Lung microvascular endothelial cell (primary cell): Measurements from ENCODE around the gene TAF11L3. TPM values are rescaled to one million over a fixed set of nuclear protein-coding genes. Genes with fewer than 3 reads are reported as not detected.

Source experiments
- total RNA-seq: library from RNA; depleted of rRNA; stranded (reverse); fragments of >200 nt; gene quantifications from 2 replicates; pipeline ENCODE4 v1.2.1, GENCODE V29; 2014

TAF11L3 gene
- total RNA-seq, 1 donor from 2014 or later = not detected

Other genes starting within 250 kb of the TAF11L3 start
- not detected in 2 replicates for gene TAF11L2, start 20.1 kb upstream of the TAF11L3 start, total RNA-seq
- gene TAF11L4, start 3.4 kb downstream of the TAF11L3 start, total RNA-seq = not detected in 2 replicates
- not detected in 2 replicates for gene TAF11L5, start 6.9 kb downstream of the TAF11L3 start, total RNA-seq
- not detected in 2 replicates for gene TAF11L6, start 10.3 kb downstream of the TAF11L3 start, total RNA-seq
- not detected in 2 replicates for gene TAF11L7, start 67.4 kb downstream of the TAF11L3 start, total RNA-seq
- gene TAF11L8, start 72.6 kb downstream of the TAF11L3 start, total RNA-seq = not detected in 2 replicates
- not detected in 2 replicates for gene TAF11L9, start 76.0 kb downstream of the TAF11L3 start, total RNA-seq
- not detected in 2 replicates for gene TAF11L10, start 79.5 kb downstream of the TAF11L3 start, total RNA-seq
- not detected in 2 replicates for gene TAF11L11, start 85.8 kb downstream of the TAF11L3 start, total RNA-seq
- gene TAF11L12, start 92.0 kb downstream of the TAF11L3 start, total RNA-seq = not detected in 2 replicates
- not detected in 2 replicates for gene TAF11L13, start 113.7 kb downstream of the TAF11L3 start, total RNA-seq
- gene TAF11L14, start 116.1 kb downstream of the TAF11L3 start, total RNA-seq = not detected in 2 replicates